ENCODE data around the gene RHOXF1. TPM values are rescaled to one million over a fixed set of nuclear protein-coding genes. Genes with fewer than 3 reads are reported as not detected.

RHOXF1 gene
- total RNA-seq = not detected in 2 replicates

GRCh38 chrX:120115438-120115963 is at the start of gene RHOXF1:
RHOXF1 (minus strand) TSS chrX:120115913; CDS start chrX:120115862, 51 bp downstream.

GRCh38 chrX:120158313-120158712 is 42.6 kb upstream of the RHOXF1 start, which contains the start of gene RHOXF2:
RHOXF2 (plus strand) TSS chrX:120158613; CDS start chrX:120158751, 138 bp downstream.

GRCh38 chrX:120077590-120077989 is 38.1 kb downstream of the RHOXF1 start, which contains the start of gene RHOXF2B:
RHOXF2B (minus strand) TSS chrX:120077690; CDS start chrX:120077552, 138 bp downstream.

Other genes starting within 250 kb of the RHOXF1 start
- 11.8 and 16.0 TPM in 2 replicates for gene RNF113A, start 244.2 kb downstream of the RHOXF1 start, total RNA-seq
- gene NDUFA1, start 244.1 kb downstream of the RHOXF1 start, total RNA-seq = 57.7 and 63.8 TPM in 2 replicates
- gene AKAP14, start 220.0 kb downstream of the RHOXF1 start, total RNA-seq = not detected in 2 replicates
- 3.2 TPM in 2 replicates for gene NKAP, start 172.2 kb downstream of the RHOXF1 start, total RNA-seq
- not detected in 2 replicates for gene RHOXF2B, start 38.2 kb downstream of the RHOXF1 start, total RNA-seq
- gene RHOXF2, start 42.7 kb upstream of the RHOXF1 start, total RNA-seq = not detected in 2 replicates
- gene ZBTB33, start 134.9 kb upstream of the RHOXF1 start, total RNA-seq = 8.6 and 8.9 TPM in 2 replicates
- not detected in 2 replicates for gene TMEM255A, start 195.5 kb upstream of the RHOXF1 start, total RNA-seq
- gene ATP1B4, start 246.2 kb upstream of the RHOXF1 start, total RNA-seq = not detected in 2 replicates